CD4-positive, alpha-beta T cell treated with Interleukin-17A for 4 hours (primary cell): ENCODE measurements around the gene ZNF287.
A peak's percentile ranks its signal among the peaks of the same experiment; 100 is the strongest.
"Not testable (repeated sequence)": the region's sequence is repeated elsewhere in the genome, so short reads cannot be mapped to it uniquely, and the experiment has no call there.

ENCODE experiments used
- DNase-seq: peaks from one replicate; pipeline ENCODE4 v3.0.0-alpha.2; 2020; ENCODE audit warnings: mixed read lengths

ZNF287 gene

DNA sequence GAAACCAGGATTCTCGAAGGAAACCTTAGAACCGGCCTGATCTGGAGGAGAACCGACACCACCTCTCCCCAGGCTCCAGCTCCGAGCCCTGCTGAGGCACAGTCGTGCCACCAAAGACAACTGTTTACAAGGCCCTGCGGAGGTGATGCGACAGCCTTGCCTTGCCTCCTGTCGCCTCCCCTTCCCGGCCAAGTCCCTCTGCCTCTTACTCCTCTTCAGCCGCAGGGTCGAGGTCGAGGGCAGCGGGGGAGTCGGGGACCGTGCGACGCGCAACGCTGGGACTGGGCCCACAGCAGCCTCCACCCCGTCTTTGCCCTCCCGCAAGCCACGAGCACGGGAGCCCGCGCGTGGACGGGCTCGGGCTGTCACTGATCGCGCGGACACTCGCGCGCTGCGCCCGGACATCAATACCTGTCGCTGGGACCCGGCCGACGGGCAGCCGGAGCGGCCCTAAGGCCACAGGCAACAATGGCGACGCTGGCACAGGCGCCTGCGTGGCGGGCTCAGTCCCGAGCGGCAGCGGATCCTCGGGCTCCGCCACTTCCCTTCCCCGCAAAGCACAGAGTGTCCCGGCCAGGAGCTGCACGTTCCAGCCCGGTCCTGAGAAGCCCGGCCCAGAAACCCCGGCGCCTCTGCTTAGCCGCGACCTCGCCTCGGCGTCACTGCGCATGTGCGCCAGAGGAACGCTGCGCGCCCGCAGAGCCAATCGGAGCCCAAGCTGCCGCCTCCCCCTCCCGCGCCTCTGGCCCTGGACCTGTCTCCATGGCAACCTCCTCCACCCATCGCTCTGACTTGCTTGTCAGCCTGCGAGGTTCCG lies at the start of gene ZNF287:
Gene ZNF287 (minus strand): TSS at position 664 of the 817 bp plus-strand sequence. CDS start 1,473 bp downstream, outside the sequence.
- DNase-seq: peak; percentile 96

DNA sequence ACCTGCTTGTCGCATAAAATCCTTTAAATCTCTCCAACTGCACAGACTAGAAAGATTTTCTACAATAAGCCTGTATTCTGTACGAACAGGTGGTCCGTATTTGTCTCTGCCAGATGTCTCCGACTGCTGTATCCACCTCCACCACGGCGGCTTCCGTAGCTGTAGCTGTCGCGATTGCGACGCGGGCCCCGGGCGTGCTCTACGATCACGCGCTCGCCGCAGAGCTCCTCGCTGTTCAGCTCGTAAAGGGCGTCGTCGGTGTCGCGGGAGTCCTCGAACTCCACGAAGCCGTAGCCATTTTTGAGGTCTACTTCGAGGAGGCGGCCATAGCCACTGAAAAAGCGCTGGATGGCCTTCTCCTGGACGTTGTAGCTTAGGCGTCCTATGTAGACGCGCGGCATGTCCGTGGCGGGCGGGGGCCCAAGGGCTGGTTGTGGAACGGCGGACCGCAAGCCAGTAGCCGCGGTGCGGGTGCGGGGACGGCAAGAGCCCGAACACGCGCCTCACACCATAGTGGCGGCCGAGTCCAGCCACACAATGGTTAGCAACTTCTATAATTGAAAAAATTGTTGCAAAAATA lies 48.6 kb upstream of the ZNF287 start:
- no peak for DNase-seq

DNA sequence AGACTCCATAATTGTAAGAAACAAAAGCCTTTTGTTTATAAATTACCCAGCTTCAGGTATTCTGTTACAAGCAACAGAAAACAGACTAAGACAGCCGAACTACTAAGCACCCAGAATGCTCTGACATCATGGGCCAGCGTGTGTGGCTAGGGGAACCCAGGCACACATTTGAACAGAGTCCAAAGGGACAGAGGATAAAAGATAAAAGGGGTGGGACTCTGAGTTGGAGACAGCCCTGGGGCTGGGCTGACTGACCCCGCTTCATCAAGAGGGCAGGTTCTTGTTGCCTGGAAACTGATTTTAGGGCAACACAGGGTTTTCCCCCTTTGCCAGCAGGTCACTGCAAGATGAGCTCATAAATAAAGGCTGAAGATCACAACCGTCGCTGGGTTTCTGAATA lies 30.5 kb upstream of the ZNF287 start:
- no peak for DNase-seq

DNA sequence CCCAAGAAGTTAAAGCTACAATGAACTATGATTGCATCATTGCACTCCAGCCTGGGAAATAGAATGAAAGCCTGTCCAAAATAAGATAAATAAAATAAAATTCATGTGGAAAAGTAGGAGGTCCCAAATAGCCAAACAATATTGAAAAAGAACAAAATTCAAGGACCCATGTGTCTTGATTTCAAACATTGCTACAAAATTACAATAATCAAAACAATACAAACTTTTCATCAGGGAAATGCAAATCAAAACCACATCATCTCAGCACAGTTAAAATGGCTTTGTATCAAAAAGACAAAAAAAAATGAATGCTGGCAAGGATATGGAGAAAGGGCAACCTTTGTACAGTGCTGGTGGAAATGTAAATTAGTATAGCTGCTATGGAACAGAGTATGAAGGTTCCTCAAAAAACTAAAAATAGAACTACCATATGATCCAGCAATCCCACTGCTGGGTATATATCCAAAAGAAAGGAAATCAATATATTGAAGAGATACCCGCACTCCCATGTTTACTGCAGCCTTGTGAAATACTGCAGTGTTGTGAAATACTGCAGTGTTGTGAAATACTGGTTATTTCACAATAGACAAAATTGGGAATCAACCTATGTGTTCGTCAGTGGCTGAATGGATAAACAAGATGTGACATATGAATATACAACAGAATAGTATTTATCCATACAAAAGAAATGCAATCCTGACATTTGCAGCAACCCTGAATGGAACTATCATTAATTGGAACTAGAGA lies 24.5 kb upstream of the ZNF287 start:
- DNase-seq: no peak

DNA sequence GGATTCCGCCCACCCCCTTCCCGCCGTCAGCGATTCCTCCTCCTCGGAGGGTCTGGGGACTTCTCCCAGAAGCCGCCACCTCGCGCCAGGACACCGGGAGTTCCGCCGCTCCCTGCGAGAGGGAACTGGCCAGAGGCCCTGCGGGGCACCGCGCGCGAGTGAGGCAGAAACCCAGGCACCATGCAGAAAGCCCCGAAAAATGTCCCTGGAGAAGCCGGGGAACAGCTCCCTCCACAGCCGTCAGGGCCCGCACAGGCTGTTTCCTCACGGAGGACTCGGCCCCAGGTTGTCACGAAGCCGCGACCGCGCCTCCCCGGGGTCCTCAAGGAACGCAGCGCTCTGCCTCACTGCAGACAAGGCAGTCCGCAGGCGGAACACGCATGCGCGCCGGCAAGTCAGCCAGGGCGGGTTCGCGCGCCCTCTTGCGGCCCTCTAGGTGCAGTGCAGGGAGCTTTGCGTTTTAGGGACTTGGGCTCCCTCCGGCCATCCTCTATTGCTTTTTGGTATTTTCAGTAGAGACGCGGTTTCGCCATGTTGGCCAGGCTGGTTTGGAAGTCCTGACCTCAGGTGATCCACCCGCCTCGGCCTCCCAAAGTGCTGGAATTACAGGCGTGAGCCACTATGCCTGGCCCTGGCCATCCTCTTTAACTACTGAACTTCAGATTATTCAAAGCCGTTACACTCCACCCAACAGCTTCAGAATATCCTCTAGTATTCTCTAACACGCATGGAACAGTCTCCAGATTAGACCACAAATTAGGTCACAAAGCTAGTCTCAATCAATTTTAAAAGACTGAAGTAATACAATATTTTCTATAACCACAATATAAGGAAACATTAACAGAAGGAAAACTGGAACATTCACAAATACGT lies 20.3 kb upstream of the ZNF287 start:
- DNase-seq: peak; percentile 94

DNA sequence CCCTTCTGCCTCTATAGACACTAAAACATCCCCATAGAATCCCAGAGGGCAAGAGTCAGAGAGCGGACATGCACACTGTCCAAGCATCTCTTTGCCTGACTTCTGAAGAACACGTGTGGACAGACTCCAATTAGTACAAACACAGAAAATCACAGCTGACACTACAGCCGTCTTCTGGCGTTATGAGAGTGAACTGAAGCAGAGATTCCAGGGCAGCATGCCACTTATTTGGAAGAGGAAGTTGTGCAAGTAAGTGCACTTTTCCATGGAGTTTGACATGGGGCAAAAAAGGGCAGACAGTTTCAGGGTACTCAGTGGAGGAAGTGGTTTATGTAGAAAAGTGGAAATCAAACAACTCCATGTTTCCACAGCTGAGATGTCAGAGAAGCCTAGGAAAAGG lies 16.8 kb upstream of the ZNF287 start:
- no peak for DNase-seq

DNA sequence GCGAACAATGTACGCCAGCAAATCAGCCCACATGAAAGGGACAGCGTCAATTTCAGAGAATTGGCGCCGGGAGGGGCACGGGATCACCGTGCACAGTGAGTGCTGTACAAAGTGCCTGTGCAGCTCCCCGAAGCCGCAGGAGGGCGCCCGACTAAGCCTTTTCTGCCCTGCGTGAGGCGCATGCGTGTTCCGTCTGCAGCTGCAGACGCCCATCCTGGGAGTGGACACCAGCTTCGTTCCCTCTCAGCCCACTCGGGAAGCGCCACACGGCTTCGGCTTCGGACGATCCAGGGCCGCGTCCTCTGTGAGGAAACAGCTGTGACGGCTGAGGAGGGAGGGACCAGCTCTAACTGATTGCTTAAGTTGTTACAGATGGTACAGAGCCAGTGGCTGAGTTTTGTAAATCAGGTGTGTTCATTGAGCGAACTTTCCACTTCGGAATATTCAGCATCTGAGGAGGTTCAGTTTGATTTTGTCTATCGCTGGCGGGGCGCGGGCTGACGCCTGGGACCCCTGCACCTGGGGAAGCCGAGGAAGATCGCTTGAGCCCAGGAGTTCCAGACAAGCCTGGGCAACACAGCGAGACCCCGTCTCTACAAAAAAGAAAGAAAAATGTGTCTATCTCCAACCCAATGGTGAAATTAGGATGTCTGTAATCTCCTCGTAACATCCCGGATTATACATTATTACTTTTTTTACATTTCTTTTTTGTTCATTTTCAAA lies 15.4 kb upstream of the ZNF287 start:
- peak; percentile 96 for DNase-seq

DNA sequence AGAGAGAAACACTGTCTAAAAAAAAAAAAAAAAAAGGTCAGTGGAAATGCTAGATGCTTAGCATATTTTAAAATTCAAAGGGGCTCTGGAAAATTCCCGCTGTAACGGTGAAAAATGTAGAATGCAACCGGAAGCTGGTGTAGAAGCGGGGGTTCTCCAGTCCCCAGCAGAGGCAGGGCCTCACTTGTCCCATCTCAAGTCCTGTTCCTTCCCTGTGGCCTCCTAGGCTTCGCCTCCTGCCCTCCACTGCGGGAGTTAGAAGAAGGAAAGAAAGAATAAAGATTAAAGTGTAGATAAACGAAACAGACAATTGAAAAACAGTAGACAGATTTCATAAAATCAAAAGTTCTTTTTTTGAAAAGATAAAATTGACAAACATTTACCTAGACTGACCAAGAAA lies 14.8 kb upstream of the ZNF287 start:
- DNase-seq: no peak

DNA sequence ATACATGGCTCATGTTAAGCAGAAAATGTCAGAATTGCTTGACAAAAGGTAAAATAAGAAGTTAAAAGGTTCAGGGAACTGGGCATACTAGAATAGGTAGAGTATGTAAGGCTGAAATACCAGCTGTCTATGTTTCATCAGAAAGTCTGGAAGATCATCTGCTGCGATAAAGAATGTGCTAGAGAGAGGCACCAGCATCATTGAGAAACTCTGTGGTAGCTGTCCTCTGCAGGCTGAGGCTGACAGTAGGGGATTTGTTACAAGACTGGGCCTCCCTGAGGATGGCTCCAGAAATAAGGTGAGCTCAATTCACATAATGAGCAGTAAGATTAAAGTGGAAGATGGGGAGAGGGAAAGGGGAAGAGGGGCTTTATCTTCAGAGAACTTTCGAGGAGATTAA lies 4.5 kb upstream of the ZNF287 start:
- no peak for DNase-seq

DNA sequence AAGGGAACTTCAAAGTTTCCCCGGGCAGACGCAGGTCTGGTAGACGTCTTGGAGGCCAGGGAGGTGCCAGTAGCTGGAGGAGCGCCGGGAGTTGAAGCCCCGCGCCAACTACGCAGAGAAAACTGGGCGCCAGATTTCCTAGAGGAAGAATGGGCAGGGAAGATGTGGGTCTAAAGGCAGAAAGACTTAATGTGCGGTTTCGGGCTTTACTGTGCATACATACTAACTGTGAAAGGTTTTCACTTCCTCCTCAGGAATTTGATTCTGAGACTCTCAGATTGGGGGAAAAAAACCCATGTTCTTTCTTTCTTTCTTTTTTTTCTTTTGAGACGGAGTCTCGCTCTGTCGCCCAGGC lies 331 bp upstream of the ZNF287 start:
- DNase-seq: no peak

DNA sequence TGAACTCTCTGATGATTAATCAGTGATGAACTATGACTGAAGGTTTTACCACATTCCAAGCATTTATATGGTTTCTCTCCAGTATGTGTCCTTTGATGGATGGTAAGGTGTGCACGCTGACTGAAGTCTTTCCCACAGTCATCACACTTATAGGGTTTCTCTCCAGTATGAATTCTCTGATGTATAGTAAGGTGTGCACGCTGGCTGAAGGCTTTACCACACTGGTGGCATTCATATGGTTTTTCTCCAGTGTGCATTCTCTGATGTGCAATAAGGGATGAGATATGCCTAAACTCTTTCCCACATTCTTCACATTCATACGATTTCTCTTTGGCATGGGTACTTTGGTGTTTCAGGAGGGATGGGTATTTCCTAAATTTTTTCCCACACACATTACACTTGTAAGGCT lies 16.4 kb downstream of the ZNF287 start:
- no peak for DNase-seq

DNA sequence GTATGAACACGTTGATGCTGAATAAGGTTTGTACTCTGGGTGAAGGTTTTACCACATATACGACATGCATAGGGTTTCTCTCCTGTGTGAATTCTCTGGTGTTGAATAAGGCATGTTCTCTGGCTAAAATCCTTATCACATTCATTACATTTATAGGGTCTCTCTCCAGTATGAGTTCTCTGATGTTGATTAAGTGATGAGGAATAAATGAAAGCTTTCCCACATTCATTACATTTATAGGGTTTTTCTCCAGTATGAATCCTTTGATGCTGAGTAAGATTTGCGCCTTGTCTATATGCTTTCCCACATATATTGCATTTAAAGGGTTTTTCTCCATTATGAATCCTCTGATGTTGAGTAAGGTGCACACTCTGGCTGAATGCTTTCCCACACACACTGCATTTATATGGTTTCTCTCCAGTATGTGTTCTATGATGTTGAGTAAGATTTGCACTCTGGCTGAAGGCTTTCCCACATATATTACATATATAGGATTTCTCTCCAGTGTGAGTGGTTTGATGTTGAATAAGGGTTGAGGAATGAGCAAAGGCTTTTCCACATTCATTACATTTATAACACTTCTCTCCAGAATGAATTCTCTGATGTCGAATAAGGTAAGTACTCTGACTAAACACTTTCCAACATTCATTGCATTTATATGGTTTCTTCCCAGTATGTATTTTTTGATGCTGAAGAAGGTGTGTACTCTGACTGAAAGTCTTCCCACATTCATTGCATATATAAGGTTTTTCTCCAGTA lies 16.9 kb downstream of the ZNF287 start:
- DNase-seq: no peak

DNA sequence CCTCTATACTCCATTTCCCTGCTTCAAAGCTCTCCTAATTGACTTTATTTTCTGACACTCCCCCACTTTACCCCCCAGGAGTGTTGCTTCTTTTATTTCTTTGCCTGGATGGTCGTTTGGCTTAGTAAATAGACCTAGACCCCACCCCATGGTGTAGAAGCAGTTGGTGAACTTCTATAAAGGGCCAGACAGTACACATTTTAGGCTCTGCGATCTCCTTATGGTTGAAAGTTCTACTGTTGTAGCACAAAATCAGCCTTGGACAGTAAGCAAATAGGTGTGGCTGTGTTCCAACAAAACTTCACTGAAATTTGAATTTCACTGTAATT lies 31.9 kb downstream of the ZNF287 start:
- DNase-seq: no peak

DNA sequence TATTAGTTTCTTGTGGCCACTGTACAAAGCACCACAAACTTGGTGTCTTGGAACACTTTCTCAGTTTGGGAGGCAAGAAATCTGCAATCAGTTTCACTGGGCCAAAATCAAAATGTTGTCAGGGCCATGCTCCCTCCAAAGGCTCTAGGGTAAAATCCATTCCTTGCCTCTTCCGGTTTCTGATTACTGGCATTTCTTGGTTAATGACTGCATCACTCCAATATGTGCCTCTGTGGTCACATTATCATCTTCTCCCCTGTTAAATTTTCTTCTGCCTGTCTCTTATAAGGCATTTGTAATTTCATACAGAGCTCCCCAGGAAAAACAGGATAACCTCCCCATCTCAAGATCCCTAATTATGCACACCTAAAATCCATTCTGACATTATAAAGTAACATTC lies 34.8 kb downstream of the ZNF287 start:
- no peak for DNase-seq

DNA sequence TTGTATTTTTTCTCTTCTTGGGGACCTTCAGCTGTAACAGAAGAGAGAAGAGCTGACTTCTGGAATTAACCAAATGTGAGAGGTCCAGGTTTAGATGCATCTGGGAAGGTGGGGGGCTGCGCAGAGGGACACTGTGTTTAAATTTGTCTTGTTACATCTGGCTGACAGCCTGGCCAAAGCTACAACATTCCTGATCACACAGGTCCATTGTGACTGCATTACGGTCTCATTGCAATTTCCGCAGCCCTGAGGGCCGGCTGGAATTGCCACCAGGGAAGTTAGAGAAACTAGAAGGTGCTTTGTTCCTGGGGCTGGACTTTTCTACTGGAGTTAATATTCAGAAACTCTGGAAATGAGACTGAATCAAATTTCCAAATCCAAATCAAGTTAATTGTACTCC lies 39.1 kb downstream of the ZNF287 start:
- no peak for DNase-seq

DNA sequence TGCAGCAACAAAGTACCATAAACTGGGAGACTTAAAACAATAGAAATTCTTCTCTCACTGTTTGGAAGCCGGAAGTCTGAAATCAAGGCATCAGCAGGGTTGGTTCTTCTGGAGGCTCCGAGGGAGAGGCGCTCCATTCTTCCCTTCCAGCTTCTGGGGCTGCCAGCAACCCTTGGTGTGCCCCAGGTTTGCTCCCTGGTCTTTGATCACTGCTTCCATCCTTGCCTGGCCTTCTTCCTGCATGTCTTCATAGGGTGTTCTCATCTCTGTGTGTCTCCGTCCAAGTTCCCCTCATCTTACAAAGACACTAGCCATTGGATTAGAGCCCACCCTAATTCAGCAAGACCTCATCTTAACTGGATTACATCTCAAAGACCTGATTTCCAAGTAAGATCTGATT lies 41.7 kb downstream of the ZNF287 start:
- DNase-seq: no peak

DNA sequence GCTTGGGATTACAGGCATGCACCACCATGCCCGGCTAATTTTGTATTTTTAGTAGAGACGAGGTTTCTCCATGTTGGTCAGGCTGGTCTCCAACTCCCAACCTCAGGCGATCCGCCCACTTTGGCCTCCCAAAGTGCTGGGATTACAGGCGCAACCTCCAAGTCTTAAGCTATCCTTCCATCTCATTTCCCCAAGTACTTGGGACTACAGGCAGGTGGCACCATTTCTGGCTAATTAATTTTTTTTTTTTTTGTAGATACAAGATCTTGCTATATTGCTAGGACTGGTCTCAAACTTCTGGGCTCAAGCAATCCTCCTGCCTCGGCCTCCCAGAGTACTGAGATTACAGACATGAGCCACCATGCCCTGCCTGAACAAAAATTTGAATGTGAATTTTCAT lies 43.4 kb downstream of the ZNF287 start:
- not testable (repeated sequence) for DNase-seq

DNA sequence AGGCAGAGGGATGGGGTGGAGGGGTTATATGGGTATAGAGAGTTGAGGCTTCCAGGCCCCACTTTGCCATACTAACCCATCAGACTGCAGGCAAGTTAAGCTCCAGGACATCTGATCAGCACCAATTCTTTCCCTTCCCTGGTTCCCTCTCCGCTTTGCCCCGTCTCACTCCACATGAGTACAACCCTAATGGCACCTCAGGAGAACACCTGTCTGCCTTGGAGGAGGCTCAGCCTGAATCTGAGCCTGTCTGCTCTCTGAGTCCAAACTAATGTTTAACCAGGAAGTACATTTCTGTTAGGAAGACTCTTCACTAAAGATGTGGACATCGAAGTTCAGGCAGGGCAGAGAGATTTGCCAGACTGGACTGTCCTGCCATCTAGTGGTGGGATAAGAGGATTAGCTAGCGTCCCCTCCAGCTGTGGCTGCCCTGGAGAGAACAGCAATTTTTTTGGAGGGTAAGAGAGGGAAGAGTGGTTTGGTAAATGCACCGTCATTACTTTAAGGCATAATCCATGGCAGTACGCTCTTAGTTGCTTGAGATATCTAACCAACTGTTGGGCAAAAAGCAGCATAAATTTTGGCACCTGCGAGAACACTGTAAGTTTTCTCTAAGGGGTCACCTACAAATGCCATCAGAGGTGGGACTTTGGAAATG lies 47.8 kb downstream of the ZNF287 start:
- DNase-seq: peak; percentile 72

DNA sequence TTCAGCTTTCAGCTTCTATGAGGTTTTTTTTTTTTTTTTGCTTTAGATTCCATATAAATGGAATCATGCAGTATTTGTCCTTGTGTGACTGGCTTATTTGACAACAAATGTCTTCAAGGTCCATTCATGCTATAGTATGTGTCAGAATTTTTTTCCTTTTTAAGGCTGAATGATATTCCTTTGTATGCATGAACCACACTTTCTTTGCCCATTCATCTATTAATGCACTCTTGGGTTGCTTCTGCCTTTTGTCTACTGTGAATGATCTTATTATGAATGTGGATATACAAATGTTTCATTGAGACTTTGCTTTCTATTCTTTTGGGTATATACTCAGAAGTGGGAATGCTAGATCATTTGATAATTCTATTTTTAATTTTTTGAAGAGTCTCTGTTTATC lies 50.0 kb downstream of the ZNF287 start:
- no peak for DNase-seq

DNA sequence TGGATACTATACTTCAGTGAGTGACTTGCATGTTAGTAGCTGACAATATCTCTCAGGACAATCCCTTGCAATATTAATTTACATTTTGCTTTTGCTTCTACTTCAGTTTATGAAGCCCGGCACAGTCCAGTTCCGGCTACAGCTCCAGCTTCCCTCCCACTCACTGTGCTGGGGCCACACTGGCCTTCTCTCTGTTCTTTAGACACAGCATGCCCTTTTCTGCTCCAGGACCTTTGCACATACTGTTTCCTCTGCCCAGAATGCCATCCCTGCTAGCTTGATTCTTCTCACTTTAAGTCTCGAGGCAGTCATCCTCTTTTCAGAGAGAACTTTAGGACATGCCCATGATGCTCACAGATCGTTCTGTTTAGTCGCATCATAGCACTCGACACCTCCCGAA lies 51.5 kb downstream of the ZNF287 start:
- DNase-seq: no peak

DNA sequence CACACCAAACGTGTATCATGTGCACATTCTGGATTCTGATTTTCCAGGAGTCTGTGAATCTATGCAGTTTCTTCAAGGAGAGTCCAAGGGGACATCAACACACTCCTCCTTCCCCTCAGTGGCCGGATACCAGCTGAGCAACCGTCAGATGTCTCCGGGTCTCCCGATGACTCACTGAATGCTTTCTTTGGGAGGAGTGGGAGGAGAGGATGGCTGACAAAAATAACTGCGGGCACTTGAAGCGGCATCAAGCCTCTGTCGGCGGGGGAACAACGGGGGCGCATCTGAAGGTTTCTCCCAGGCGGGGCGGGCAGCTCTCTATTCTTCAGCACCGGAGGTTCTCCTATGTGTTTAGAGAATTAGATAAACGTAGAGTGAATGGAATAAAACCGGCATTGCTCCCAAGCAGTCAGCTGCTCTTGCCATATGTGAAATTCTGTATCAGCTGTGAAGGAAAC lies 52.4 kb downstream of the ZNF287 start:
- no peak for DNase-seq
